Measurements from ENCODE around the gene GMPPB.

Gene GMPPB

GRCh38 chr3:49704629-49705028, 19.1 kb downstream of the GMPPB start:
- peaks cover 86% of the 10 kb centered on the region for H3K36me3 ChIP-seq
- no peaks in the 10 kb centered on the region for H3K4me1 ChIP-seq (ENCODE audit: control insufficient read depth in 1 of 2, insufficient read depth in 1 of 2, low read depth in 1 of 2, low read length in 1 of 2)
- H3K27me3 ChIP-seq, result no peaks in the 10 kb centered on the region
- H3K9me3 ChIP-seq, result no peaks in the 10 kb centered on the region
- no peak overlapping the region for H3K27ac ChIP-seq
- H3K4me3 ChIP-seq (ENCODE audit: low read depth in 1 of 2, low read length in 1 of 2), result no peak overlapping the region
- no peak for TF ChIP-seq CTCF (IDR thresholded peaks at IDR 0.05)

GRCh38 chr3:49703956-49704355, 19.8 kb downstream of the GMPPB start:
- Histone ChIP-seq H3K9me3 (no peaks in the 10 kb centered on the region), H3K4me3 (ENCODE audit: low read depth in 1 of 2, low read length in 1 of 2) (no peak overlapping the region), H3K27me3 (no peaks in the 10 kb centered on the region), H3K4me1 (ENCODE audit: control insufficient read depth in 1 of 2, insufficient read depth in 1 of 2, low read depth in 1 of 2, low read length in 1 of 2) (no peaks in the 10 kb centered on the region), H3K36me3 (peaks cover 92% of the 10 kb centered on the region), H3K27ac (no peak overlapping the region)
- TF ChIP-seq CTCF (IDR thresholded peaks at IDR 0.05), result no peak

- Histone ChIP-seq H3K9me3 (no peaks in the 10 kb centered on the region), H3K4me3 (ENCODE audit: low read depth in 1 of 2, low read length in 1 of 2) (no peak overlapping the region), H3K36me3 (peaks cover 95% of the 10 kb centered on the region), H3K27me3 (no peaks in the 10 kb centered on the region), H3K4me1 (ENCODE audit: control insufficient read depth in 1 of 2, insufficient read depth in 1 of 2, low read depth in 1 of 2, low read length in 1 of 2) (no peaks in the 10 kb centered on the region), H3K27ac (no peak overlapping the region)
- peak; percentile 49 for TF ChIP-seq CTCF (IDR thresholded peaks at IDR 0.05)
Observed at GRCh38 chr3:49703443-49703927, 20.3 kb downstream of the GMPPB start.

- Histone ChIP-seq H3K4me1 (ENCODE audit: control insufficient read depth in 1 of 2, insufficient read depth in 1 of 2, low read depth in 1 of 2, low read length in 1 of 2) (no peaks in the 10 kb centered on the region), H3K9me3 (no peaks in the 10 kb centered on the region), H3K27me3 (no peaks in the 10 kb centered on the region), H3K27ac (no peak overlapping the region), H3K4me3 (ENCODE audit: low read depth in 1 of 2, low read length in 1 of 2) (no peak overlapping the region), H3K36me3 (peaks cover 98% of the 10 kb centered on the region)
- no peak for TF ChIP-seq CTCF (IDR thresholded peaks at IDR 0.05)
Observed at GRCh38 chr3:49702672-49703071, 21.1 kb downstream of the GMPPB start.

- Histone ChIP-seq H3K4me1 (ENCODE audit: control insufficient read depth in 1 of 2, insufficient read depth in 1 of 2, low read depth in 1 of 2, low read length in 1 of 2) (no peaks in the 10 kb centered on the region), H3K27me3 (no peaks in the 10 kb centered on the region), H3K36me3 (peaks cover 99% of the 10 kb centered on the region), H3K4me3 (ENCODE audit: low read depth in 1 of 2, low read length in 1 of 2) (no peak overlapping the region), H3K9me3 (no peaks in the 10 kb centered on the region), H3K27ac (no peak overlapping the region)
- no peak for TF ChIP-seq CTCF (IDR thresholded peaks at IDR 0.05)
Observed at GRCh38 chr3:49701388-49702077, 22.2 kb downstream of the GMPPB start.

Data from neutrophil (primary cell).